HS-27A (cell line): ENCODE data around the gene TNFSF13.
"Not testable (repeated sequence)": the region's sequence is repeated elsewhere in the genome, so short reads cannot be mapped to it uniquely, and the experiment has no call there.

ENCODE experiments used
- DNase-seq: peaks from one replicate; pipeline ENCODE4 v3.0.0-alpha.2; 2012; ENCODE audit warnings: low read depth, missing footprints

The TNFSF13 gene

DNA sequence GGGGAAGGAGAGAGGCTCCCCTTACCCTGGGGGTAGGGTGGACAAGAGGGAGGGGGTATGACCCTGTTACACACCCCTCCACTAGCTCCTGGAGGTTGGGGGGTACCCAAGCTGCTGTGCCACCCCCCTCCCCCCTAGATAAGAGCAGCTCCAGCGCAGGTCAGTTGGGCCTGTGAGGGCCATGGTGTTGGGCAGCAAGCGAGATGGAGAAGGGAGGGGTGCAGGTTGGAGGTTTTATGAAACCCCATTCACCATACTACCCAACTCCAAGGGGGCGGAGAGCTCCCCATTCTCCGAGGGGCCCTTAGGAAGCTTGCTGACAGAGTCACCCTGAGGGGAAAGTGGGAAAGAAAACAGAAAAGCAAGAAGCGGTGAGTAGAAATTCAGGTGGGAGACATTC, 33.0 kb downstream of the TNFSF13 start:
- no peak for DNase-seq

DNA sequence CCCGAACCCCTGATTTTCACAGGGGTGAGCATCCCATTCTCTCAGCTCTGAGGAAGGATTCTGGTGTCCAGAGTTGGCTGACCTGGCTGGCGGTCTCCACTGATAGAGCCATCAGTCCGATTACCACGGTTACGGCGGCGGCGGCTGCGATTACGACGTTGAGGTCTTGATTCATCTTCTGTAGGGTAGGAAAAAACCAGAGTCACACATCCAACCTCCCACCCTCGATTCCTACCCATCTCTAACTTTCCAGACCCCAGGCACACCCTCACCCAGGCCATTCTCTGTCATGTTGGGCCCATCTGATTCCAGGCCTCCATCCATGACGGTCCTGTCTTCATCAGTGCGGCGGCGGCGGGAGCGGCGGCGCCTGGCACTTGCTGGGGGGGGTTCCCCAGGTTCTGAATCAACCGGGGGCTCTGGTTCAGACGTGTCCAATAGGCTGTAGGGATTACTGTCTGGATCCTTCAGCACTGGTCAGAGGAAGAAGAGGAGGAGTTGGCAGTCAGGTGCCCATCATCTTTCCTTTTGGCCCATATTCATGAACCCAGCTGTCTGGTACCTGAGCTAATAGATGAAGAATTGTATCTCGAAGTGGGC, 34.0 kb downstream of the TNFSF13 start:
- no peak for DNase-seq

DNA sequence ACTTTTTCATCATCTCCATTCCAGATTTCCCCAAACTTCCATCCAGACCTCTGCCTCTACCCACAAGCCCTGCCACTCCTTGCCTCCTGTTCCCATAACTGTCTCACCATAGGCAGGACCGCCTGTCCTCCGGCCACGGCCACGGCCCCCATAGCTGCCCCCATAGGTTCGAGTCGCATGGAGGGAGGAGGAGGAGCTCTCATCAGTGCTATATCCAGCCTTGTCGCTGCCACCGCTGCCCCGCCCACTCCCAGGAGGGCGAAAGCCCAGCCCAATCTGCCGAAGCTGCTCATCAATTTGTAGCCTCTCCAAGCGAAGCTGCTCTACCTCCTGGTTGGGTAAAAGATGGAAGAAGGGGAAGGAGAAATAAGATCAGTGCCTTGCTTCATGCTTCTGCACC, 34.7 kb downstream of the TNFSF13 start:
- no peak for DNase-seq

DNA sequence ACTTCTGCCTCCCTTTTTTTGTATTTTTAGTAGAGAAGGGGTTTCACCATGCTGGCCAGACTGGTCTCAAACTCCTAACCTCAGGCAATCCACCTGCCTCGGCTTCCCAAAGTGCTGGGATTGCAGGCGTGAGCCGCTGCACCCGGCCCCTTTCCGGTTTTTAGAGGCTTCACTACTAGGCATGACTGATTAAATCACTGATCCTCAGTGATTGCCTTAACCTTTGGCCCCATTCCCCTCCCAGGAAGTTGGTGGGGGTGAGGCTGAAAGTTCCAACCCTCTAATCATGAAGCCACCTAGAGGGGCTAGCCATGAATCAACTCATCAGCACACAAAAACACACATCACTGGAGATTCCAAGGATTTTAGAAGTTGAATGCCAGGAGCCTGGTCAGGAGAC, 39.0 kb downstream of the TNFSF13 start:
- not testable (repeated sequence) for DNase-seq

DNA sequence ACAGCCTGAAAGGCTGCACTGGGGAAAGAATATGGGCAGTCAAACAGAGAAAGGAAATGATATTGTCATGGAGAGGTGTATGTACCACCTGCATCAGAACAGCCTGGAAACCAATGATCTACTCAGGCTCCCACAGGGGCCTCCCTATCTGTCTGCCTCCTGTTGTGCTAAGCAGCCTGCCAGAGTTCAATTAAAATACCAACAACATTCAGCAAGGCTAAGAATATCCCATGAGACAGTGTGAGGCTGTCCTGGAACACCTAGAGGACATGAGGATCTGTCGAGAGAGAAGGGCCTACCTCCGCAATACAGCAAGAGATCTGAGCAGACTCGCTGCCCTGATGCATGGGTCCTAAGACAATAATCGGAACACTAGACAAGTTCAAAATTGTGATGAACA, 47.7 kb downstream of the TNFSF13 start:
- no peak for DNase-seq

DNA sequence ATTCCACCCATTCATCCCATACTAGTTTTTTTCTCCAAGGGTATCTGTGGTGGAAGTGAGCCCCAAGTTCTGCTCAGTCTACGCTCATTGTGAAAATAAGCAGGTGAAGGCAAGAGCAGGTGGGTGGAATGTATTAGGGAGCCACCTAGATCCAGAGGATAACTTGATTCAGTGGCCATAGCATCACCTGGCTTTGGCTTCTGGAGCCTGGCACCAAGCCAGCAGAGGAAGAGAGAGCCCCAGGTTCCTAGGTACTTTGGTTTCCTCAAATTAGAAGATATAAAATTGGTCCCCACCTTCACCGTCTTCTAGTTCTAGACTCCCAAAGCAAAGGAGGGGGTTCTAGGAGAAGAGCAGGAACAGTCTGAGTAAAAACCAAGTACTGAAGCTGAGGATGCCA, 52.1 kb downstream of the TNFSF13 start:
- no peak for DNase-seq
